Measurements from ENCODE around the gene LLPH.

The LLPH gene

GRCh38 chr12:66083766-66084165, 46.8 kb downstream of the LLPH start:
- no peak for DNase-seq (ENCODE audit: low read depth)
- H3K4me3 ChIP-seq (replicated peaks; ENCODE audit: low read depth, low read length), result no peak overlapping the region
- no peak for TF ChIP-seq CTCF (IDR thresholded peaks at IDR 0.05; ENCODE audit: low read length, missing control alignments)

GRCh38 chr12:66082744-66083143, 47.8 kb downstream of the LLPH start:
- H3K4me3 ChIP-seq (replicated peaks; ENCODE audit: low read depth, low read length), result no peak overlapping the region
- TF ChIP-seq CTCF (IDR thresholded peaks at IDR 0.05; ENCODE audit: low read length, missing control alignments), result no peak
- no peak for DNase-seq (ENCODE audit: low read depth)

- no peak for TF ChIP-seq CTCF (IDR thresholded peaks at IDR 0.05; ENCODE audit: low read length, missing control alignments)
- H3K4me3 ChIP-seq (replicated peaks; ENCODE audit: low read depth, low read length), result no peak overlapping the region
Observed at GRCh38 chr12:66080791-66081190, 49.8 kb downstream of the LLPH start.

GRCh38 chr12:66077542-66077941, 53.0 kb downstream of the LLPH start:
- H3K4me3 ChIP-seq (replicated peaks; ENCODE audit: low read depth, low read length), result no peak overlapping the region
- DNase-seq (ENCODE audit: low read depth), result no peak
- no peak for TF ChIP-seq CTCF (IDR thresholded peaks at IDR 0.05; ENCODE audit: low read length, missing control alignments)

More at GRCh38 chr12:66080791-66081190, 49.8 kb downstream of the LLPH start:
- DNase-seq (ENCODE audit: low read depth), result no peak

GRCh38 chr12:66074561-66074960, 56.0 kb downstream of the LLPH start:
- no peak for TF ChIP-seq CTCF (IDR thresholded peaks at IDR 0.05; ENCODE audit: low read length, missing control alignments)
- no peak overlapping the region for H3K4me3 ChIP-seq (replicated peaks; ENCODE audit: low read depth, low read length)
- peak; percentile 44 for DNase-seq (ENCODE audit: low read depth)

GRCh38 chr12:66072566-66072965, 58.0 kb downstream of the LLPH start:
- no peak overlapping the region for H3K4me3 ChIP-seq (replicated peaks; ENCODE audit: low read depth, low read length)
- no peak for TF ChIP-seq CTCF (IDR thresholded peaks at IDR 0.05; ENCODE audit: low read length, missing control alignments)
- no peak for DNase-seq (ENCODE audit: low read depth)

- DNase-seq (ENCODE audit: low read depth), result no peak
- TF ChIP-seq CTCF (IDR thresholded peaks at IDR 0.05; ENCODE audit: low read length, missing control alignments), result no peak
- H3K4me3 ChIP-seq (replicated peaks; ENCODE audit: low read depth, low read length), result no peak overlapping the region
Observed at GRCh38 chr12:66072135-66072534, 58.4 kb downstream of the LLPH start.

All from fibroblast of pulmonary artery (primary cell).